Epidermal melanocyte (primary cell): ENCODE data around the gene CDC73.
"Not testable (repeated sequence)": the region's sequence is repeated elsewhere in the genome, so short reads cannot be mapped to it uniquely, and the experiment has no call there.

Experiments used
- DNase-seq: peaks from one replicate; pipeline ENCODE4 v3.0.0; 2011; ENCODE audit warnings: low spot score; ENCODE audit not compliant: insufficient read length

The CDC73 gene

DNA sequence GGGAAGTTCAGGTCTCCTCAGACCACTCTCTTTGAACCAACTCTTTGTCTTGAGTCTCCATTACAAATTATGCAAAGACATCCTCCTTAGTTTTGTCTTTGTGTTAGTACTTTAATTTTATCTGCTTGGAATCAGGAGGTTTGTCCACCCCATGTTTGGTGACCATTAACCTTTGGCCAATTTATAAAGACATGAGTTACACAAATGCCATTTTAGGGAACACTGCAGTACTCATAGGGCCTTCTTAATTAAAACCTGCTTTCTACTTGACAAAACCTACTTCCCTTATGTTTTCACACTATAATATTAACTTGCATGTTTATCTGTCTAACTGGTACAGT, 7.9 kb upstream of the CDC73 start:
- DNase-seq, result no peak

GRCh38 chr1:193114485-193115095, 7.2 kb upstream of the CDC73 start:
- no peak for DNase-seq

GRCh38 chr1:193115629-193116227, 6.1 kb upstream of the CDC73 start:
- DNase-seq, result no peak

GRCh38 chr1:193117167-193117566, 4.7 kb upstream of the CDC73 start:
- not testable (repeated sequence) for DNase-seq

DNA sequence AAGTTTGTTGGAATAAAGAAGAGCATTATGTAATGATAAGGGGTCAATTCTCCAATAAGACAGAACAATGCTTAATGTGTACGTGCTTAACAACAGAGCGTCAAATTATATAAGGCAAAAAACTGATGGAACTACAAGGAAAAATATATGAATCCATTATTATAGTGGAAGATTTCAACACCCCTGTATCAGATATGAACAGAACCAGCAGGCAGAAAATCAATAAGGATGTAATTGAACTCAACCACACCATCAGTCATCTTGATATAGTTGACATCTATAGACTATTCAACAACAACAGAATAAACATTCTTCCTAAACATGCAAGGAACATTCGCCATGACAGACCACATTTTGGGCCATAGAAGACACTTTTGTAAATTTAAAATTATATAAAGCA, 3.6 kb upstream of the CDC73 start:
- DNase-seq, result no peak

DNA sequence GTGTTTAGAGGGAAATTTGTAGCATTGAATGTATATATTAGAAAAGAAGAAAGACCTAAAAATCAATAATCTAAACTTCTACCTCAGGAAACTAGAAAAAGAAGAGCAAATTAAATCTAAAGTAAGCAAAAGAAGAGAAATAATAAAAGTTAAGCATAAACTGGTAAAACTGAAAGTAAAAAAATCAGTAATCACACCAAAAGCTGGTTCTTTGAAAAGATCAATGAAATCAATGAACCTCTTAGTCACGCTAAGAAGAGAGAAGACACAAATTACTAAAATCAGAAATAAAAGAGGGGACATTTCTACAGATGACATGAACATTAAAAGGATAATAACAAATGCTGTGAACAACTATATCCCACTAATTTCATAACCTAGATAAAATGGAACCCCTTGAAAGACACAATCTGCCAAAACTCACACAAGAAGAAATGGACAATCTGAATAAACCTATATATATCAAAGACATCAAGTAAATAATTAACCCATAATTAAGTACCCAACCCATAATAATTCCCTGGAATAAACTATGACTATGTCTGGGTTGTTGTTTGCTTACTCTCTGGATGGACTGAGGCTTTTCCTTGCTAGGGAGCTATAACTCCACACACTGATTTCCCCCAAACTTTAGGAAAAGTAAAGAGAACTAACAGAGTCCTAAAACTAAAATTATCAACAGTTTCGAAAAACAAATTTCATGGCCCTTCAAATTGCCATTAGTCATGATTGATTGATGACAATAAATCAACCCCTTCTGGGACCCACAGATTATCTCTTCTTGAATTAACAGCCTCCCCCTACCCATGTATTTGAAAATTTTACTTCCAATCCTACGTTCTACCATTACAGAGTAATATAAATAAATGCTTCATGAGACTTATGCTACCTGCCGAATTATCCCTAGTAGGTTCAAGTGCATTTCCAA, 2.8 kb upstream of the CDC73 start:
- no peak for DNase-seq

DNA sequence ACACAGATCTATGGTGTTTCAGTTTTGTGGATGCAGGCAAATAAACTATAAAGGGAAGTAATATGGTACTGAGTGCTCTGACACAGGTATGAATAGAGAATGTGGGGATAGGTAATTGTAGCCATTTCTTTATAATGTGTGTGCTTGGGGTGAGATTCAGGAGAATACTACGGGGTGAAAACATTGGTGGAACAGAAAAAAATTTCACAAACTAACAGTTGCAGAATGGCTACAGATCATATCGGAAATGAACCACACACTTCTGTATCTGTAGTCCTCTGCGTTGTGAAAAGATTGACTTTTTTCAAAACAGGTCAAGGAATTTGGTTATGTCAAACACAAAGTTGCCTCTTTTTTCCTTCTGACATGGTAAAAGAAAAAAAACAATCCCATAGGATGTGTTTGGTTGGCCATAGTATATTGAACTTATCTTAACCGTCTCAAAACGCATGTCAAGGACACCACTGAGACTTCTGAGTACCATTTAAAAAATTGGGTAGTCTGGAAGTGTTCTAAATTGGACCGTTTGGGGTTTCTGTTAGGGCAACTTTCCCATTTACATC, 1.1 kb upstream of the CDC73 start:
- DNase-seq, result no peak

DNA sequence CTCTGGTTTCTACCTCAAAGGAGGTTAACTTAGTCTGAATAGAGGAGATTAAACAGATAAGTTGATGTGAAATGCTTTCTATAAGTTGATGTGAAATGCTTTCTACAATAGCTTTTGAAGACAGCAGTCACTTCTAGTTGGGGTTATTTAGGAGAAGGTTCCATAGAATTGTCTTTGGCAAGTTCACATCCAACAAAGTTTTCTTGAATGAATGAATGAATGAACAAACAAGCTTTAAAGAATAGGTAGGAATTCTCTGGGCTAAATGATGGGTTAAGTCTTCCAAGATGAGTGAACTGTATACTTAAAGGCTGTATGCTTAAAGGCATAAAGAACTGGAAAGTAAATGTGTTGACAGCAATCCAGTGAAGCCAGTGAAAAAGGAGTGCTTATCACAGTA, 1.9 kb downstream of the CDC73 start:
- no peak for DNase-seq

- DNase-seq, result no peak
These were observed 3.5 kb downstream of the CDC73 start for GRCh38 chr1:193125369-193125768.

DNA sequence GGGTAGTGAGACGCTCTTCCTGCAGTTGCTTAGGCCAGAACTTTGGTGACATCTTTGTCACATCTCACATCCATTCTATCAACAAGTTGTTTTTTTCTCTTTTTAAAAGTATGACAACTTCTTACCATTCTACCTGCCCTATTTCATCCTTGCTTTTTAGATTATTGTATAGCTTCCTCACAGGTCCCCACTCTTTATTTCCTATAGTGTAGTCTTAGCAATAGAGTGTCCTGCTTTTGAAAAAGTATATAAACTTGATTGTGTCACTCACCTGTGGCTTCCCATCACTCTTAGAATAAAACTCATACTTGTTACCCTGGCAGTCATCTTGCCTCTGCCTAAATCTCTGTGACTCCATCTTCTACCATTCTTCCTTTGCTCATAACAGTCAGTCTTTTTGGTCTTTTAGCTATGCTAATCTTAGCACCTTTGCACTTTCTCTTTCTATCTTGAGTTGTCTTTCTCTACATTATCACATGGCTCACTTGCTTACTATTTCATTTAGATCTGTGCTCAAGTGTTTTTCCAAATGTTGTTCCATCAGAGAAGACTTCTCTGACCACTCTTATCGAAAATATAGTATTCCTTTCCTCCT, 9.5 kb downstream of the CDC73 start:
- DNase-seq, result no peak

DNA sequence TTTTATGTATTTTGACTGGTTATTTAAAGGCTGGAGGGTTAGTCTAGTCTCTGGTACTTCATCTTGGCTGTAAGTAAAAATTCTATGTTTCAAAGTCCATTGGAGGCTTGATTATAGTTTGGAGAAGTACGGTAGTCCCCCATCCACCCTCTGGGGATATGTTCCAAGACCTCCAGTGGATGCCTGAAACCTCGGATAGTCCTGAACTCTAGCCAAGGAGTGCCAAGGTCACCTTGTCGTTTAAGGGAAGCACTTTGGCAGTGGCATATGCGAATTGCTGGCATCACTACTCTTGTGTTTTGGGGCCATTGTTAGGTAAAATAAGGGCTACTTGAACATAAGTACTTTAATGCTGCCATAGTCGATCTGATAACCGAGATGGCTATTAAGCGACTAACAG, 18.4 kb downstream of the CDC73 start:
- no peak for DNase-seq

- no peak for DNase-seq
These were observed 20.0 kb downstream of the CDC73 start for GRCh38 chr1:193141804-193142203.

- DNase-seq, result no peak
These were observed 20.6 kb downstream of the CDC73 start for GRCh38 chr1:193142409-193142808.

- no peak for DNase-seq
These were observed 21.5 kb downstream of the CDC73 start for GRCh38 chr1:193143285-193143684.

DNA sequence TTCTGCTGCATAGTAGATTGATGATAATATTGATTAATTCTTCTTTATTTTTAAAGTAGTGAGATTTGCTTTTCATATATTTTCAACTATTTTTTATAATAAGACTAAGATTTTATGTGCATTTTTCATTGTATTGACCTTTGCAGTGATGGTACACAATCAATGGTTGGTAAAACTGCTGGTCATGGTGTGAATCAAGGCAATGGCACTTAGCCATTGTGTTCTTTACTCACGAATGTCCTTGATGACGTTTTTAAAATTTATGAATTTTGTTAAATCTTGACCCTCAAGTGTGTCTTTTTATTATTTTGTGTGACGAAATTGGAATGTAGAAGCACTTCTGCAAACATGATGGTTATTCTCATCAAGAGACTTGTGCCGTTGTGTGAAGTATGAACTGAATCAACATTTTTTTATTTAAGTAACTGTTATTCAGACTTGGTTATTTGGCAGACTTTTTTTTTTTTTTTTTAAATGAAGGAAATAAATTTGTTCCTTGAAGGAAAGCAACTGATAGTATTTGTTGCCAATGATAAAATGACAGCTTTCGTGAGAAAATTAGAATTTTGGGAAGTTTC, 22.6 kb downstream of the CDC73 start:
- DNase-seq, result no peak

- no peak for DNase-seq
These were observed 23.2 kb downstream of the CDC73 start for GRCh38 chr1:193144999-193145398.

DNA sequence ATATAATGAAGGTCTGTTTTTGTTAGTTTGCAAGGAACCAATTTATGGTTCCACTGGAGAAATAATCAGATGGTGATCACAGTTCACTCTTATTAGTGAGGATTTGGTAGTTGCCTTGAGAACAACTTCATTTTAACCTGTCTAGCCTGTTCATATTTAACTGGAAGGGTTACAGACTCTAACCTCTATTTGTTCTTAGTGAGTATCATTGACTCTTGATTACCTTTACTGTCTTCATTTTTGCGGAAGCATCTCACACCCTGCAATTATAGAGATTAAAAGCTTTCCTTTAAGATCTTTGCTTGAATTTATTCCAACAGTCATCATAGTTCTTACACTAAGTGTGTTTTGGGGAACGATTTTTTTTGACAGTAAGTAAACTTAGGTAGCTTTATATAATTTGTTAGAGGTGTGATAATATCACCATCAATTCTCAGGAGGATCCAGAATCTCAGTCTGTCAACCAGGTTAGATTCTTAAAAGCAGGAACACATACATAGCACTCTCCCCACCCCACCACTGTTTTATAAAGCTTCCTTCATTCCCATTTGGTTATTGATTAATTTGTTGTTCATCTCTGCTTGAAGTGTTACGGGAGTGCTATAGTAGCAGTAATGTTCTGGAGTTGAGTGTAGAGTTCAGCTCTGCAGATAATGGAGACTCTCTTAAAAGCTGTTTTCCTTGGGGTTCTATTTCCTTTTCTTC, 34.4 kb downstream of the CDC73 start:
- DNase-seq, result no peak

DNA sequence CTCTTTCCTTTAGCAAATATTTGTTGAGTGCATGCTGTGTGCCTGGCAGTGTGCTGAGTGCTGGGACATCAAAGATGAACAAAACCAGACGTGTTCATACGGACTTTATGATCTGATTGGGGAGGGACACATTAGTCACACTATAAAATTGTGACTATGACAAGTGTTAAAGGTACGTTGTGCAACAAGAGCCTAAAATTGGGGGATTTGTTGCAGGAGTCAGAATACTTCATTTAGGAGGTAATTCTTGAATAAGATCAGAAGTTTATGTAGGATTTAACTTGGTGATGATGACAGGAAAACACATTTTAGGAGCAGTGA, 35.0 kb downstream of the CDC73 start:
- no peak for DNase-seq

DNA sequence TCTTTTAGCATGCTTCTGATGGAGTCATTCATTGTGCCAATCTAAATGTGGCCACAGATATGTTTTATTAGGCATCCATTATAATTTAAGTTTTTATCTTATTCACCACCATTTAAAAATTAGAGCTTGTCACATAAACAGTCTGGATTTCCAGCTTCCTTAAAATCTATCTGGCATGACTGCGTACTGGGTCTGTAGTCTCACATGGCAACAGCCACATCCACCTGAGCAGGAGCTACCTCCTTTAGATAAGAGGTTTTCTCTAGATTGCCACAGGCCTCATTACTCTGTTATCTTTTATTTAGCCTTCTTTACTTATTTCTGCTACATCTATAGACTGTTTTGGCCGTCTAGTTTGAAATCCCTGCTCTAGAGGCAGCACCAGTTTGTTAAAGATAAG, 35.5 kb downstream of the CDC73 start:
- DNase-seq, result no peak

GRCh38 chr1:193176113-193176512, 54.3 kb downstream of the CDC73 start:
- DNase-seq, result no peak

- no peak for DNase-seq
These were observed 55.0 kb downstream of the CDC73 start for GRCh38 chr1:193176788-193177187.
